HEK293T (cell line): Measurements from ENCODE around the gene CALHM2.

ENCODE experiments used
- CTCF ChIA-PET: fragments of 350-600 bp; formaldehyde crosslinking; extraction: SDS; loops from one replicate; lab custom pipeline; 2021; ENCODE audit warnings: antibody characterized with exemption, inconsistent platforms; lab: Yijun Ruan, JAX
- POLR2A ChIA-PET: fragments of 350-600 bp; formaldehyde crosslinking; extraction: SDS; loops from one replicate; lab custom pipeline; 2020; ENCODE audit warnings: antibody characterized with exemption, inconsistent platforms; lab: Yijun Ruan, JAX
- DNase-seq: peaks from one replicate; pipeline ENCODE4 v3.0.0; 2012; ENCODE audit warnings: mixed read lengths; ENCODE audit errors: extremely low spot score
- ARNT ChIP-seq: fragments of 450-650 bp; IDR thresholded peaks from 2 replicates; pipeline ENCODE4 v1.6.1; 2017; ENCODE audit warnings: mild to moderate bottlenecking
- BHLHE40 ChIP-seq: fragments of 450-650 bp; IDR thresholded peaks from 2 replicates; pipeline ENCODE4 v1.6.1; 2016; ENCODE audit warnings: mild to moderate bottlenecking, moderate library complexity, borderline replicate concordance
- CTBP1 ChIP-seq: fragments of 450-650 bp; IDR thresholded peaks from 2 replicates; pipeline ENCODE4 v1.6.1; 2016; ENCODE audit warnings: borderline replicate concordance
- ELF4 ChIP-seq: fragments of 450-650 bp; IDR thresholded peaks from 2 replicates; pipeline ENCODE4 v1.6.1; 2017; ENCODE audit warnings: antibody characterized with exemption
- FOXA1 ChIP-seq: fragments of 450-650 bp; IDR thresholded peaks from 2 replicates; pipeline ENCODE4 v1.6.1; 2016; ENCODE audit warnings: mild to moderate bottlenecking
- FOXK2 ChIP-seq: fragments of 450-650 bp; IDR thresholded peaks from 2 replicates; pipeline ENCODE4 v1.6.1; 2016; ENCODE audit warnings: mild to moderate bottlenecking
- FOXM1 ChIP-seq: fragments of 450-650 bp; IDR thresholded peaks from 2 replicates; pipeline ENCODE4 v1.6.1; 2017; ENCODE audit warnings: mild to moderate bottlenecking, borderline replicate concordance
- HDGF ChIP-seq: fragments of 450-650 bp; IDR thresholded peaks from 2 replicates; pipeline ENCODE4 v1.6.1; 2017; ENCODE audit warnings: antibody characterized with exemption, borderline replicate concordance
- L3MBTL2 ChIP-seq: fragments of 450-650 bp; conservative IDR thresholded peaks from 2 replicates; pipeline ENCODE4 v1.6.1; 2016; ENCODE audit warnings: mild to moderate bottlenecking
- LEF1 ChIP-seq: fragments of 450-650 bp; IDR thresholded peaks from 2 replicates; pipeline ENCODE4 v1.6.1; 2017; ENCODE audit warnings: mild to moderate bottlenecking, borderline replicate concordance
- NFRKB ChIP-seq: fragments of 450-650 bp; IDR thresholded peaks from 2 replicates; pipeline ENCODE4 v1.6.1; 2016; ENCODE audit warnings: mild to moderate bottlenecking, moderate library complexity
- PKNOX1 ChIP-seq: fragments of 450-650 bp; IDR thresholded peaks from 2 replicates; pipeline ENCODE4 v1.6.1; 2016
- SP1 ChIP-seq: fragments of 450-650 bp; IDR thresholded peaks from 2 replicates; pipeline ENCODE4 v1.6.1; 2017
- SUZ12 ChIP-seq: fragments of 450-650 bp; IDR thresholded peaks from 2 replicates; pipeline ENCODE4 v1.6.1; 2016; ENCODE audit warnings: mild to moderate bottlenecking
- TARDBP ChIP-seq: fragments of 450-650 bp; IDR thresholded peaks from 2 replicates; pipeline ENCODE4 v1.6.1; 2016
- ZNF384 ChIP-seq: fragments of 450-650 bp; IDR thresholded peaks from 2 replicates; pipeline ENCODE4 v1.6.1; 2016

The CALHM2 gene

GRCh38 chr10:103396789-103397087 lies 55.4 kb downstream of the CALHM2 start:
- no peak for TF ChIP-seq ZNF384
- TF ChIP-seq ELF4, result no peak
- no peak for TF ChIP-seq CTBP1
- no peak for TF ChIP-seq NFRKB
- no peak for TF ChIP-seq SUZ12
- TF ChIP-seq LEF1, result no peak
- no peak for TF ChIP-seq HDGF
- TF ChIP-seq L3MBTL2, result no peak
- TF ChIP-seq PKNOX1, result no peak
- TF ChIP-seq BHLHE40, result no peak
- TF ChIP-seq ARNT, result no peak
- no peak for TF ChIP-seq FOXA1
- no peak for TF ChIP-seq TARDBP
- TF ChIP-seq FOXM1, result no peak
- no peak for TF ChIP-seq SP1
- TF ChIP-seq FOXK2, result no peak
- CTCF ChIA-PET, result no interaction called here
- DNase-seq, result no peak
- POLR2A ChIA-PET, result interaction anchor here (0.6 to 1.7 kb wide), 6 partner anchors 9 to 46 kb away, joined by 3 to 6 read pairs (median 4); partner anchors contain the start of genes PCGF6 and TAF5
